ENCODE results near the gene CAMSAP2. TPM values are rescaled to one million over a fixed set of nuclear protein-coding genes. Genes with fewer than 3 reads are reported as not detected.

Gene CAMSAP2
- total and polyA plus RNA-seq, 2 of the 8 experiments (the other 6 are each of a cell fraction or from before 2014, with no cell fraction given): 4.2 to 27.6 TPM

DNA sequence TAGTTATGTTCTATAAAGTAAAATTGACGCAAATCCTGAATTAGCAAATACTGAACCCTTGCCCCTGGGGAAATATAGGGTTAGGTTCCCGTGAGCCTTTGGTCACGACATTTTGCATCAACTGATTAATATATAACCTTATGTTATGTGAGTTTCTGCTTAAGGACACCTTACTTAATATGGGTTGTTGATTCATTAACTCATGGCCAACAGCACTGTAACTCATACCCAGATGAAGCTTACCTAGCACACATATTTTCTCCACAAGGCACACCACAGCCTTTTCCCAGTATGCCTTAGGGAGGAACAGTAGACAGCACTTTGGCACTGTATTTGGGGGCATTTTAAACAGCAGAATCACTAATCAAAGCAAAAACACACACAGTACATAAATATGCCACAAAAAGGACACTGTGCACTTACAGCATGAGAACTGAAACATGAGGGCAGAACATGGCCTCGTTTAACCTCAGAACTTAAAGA, 171.1 kb downstream of the CAMSAP2 start:
- Histone ChIP-seq H3K9me3 (ENCODE audit: insufficient read depth in 2 of 2, low read depth in 1 of 2, low read length in 1 of 2) (no peaks in the 10 kb centered on the region), H2BK20ac (ENCODE audit: low read length) (no peak overlapping the region), H3K9ac (replicated peaks in 1 of 4; ENCODE audit: extremely low read depth in 1 of 4, low read depth in 3 of 4, low read length in 3 of 4) (no peak overlapping the region), H4K8ac (ENCODE audit: extremely low read depth, insufficient read depth, low read length) (no peak overlapping the region), H3K4me2 (ENCODE audit: insufficient read depth in 1 of 2, low read depth in 2 of 2, low read length in 2 of 2) (no peak overlapping the region), H3K36me3 (ENCODE audit: control insufficient read depth in 2 of 4, insufficient read depth in 4 of 4, low read length in 3 of 4) (peaks cover 27 to 68% (median 49%) of the 10 kb centered on the region in 4 experiments; a peak in 7 of 8 replicates), H2AK5ac (ENCODE audit: low read depth, low read length) (no peak overlapping the region), H3K14ac (ENCODE audit: insufficient read length) (no peak overlapping the region), H4K5ac (ENCODE audit: insufficient read length, low read depth, low read length) (no peak overlapping the region), H3K4me3 (ENCODE audit: extremely low read depth in 1 of 4, insufficient read depth in 2 of 4, low read depth in 3 of 4, low read length in 4 of 4) (no peak overlapping the region), H4K20me1 (replicated peaks in 1 of 2; ENCODE audit: control insufficient read depth in 1 of 2, insufficient read depth in 2 of 2, low read length in 2 of 2) (peaks cover 0 to 5% of the 10 kb centered on the region in 2 experiments), H3K18ac (ENCODE audit: extremely low read depth, low read length) (no peak overlapping the region), H3K4me1 (replicated peaks in 1 of 4; ENCODE audit: control insufficient read depth in 3 of 4, insufficient read depth in 4 of 4, low read length in 3 of 4) (no peaks in the 10 kb centered on the region), H2BK5ac (ENCODE audit: low read depth, low read length) (no peak overlapping the region), H2AFZ (ENCODE audit: low read length) (no peak overlapping the region), H3K23ac (ENCODE audit: insufficient read length) (no peak overlapping the region), H3K79me2 (ENCODE audit: control insufficient read depth in 1 of 2, insufficient read depth in 2 of 2, low read length in 2 of 2) (no peaks in the 10 kb centered on the region), H2BK120ac (replicated peaks; ENCODE audit: low read depth, low read length) (no peak overlapping the region), H3K27ac (ENCODE audit: low read depth, low read length) (no peak overlapping the region), H2BK12ac (ENCODE audit: low read depth, low read length) (no peak overlapping the region), H3K79me1 (ENCODE audit: low read depth, low read length) (no peaks in the 10 kb centered on the region), H3K23me2 (ENCODE audit: low read depth, low read length) (no peaks in the 10 kb centered on the region), H3K56ac (replicated peaks; ENCODE audit: insufficient read length, low read depth, low read length) (no peak overlapping the region), H3K27me3 (replicated peaks in 1 of 4; ENCODE audit: control insufficient read depth in 3 of 4, extremely low read depth in 1 of 4, insufficient read depth in 3 of 4, low read length in 3 of 4) (no peaks in the 10 kb centered on the region), H3K4ac (replicated peaks; ENCODE audit: insufficient read length, low read depth, low read length) (no peak overlapping the region), H2BK15ac (ENCODE audit: low read length) (no peak overlapping the region), H4K91ac (replicated peaks; ENCODE audit: insufficient read length, low read length) (no peak overlapping the region)
- no peak for TF ChIP-seq TCF12 (IDR thresholded peaks at IDR 0.05; ENCODE audit: low read depth, low read length)
- no peak for TF ChIP-seq SP2 (IDR thresholded peaks at IDR 0.05; ENCODE audit: low read length)
- TF ChIP-seq KDM4A (IDR thresholded peaks at IDR 0.05; ENCODE audit: low read depth, low read length, severe bottlenecking): no peak
- no peak for TF ChIP-seq JUN (IDR thresholded peaks at IDR 0.05; ENCODE audit: low read depth, low read length)
- no peak for TF ChIP-seq SIX5 (IDR thresholded peaks at IDR 0.05; ENCODE audit: low read depth, low read length)
- no peak for TF ChIP-seq CBX8 (IDR thresholded peaks at IDR 0.05; ENCODE audit: borderline replicate concordance, low read depth, low read length)
- TF ChIP-seq, protein P1, sequence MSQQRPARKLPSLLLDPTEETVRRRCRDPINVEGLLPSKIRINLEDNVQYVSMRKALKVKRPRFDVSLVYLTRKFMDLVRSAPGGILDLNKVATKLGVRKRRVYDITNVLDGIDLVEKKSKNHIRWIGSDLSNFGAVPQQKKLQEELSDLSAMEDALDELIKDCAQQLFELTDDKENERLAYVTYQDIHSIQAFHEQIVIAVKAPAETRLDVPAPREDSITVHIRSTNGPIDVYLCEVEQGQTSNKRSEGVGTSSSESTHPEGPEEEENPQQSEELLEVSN (IDR thresholded peaks at IDR 0.05): no peak
- no peak for TF ChIP-seq EGR1 (IDR thresholded peaks at IDR 0.05; ENCODE audit: borderline replicate concordance, low read depth, low read length)
- no peak for TF ChIP-seq CHD2 (IDR thresholded peaks at IDR 0.05; ENCODE audit: low read length)
- DNase-seq (ENCODE audit: low read depth in 1 of 2, low spot score in 2 of 2) (no peak), FAIRE-seq (no peak)
- WGBS, 2 experiments (ENCODE audit: extremely low coverage in 1 of 2, insufficient coverage in 1 of 2, insufficient read length in 1 of 2, insufficient replicate concordance in 2 of 2, low coverage in 1 of 2, low lambda C conversion rate in 2 of 2, missing lambda C conversion rate in 1 of 2): 87% methylated on average over 4 of the region's 4 CpGs; no CpG with 5 or more reads in 1 of the 2 experiments
- ChIA-PET POLR2A (ENCODE audit: partially characterized antibody) (interaction anchor here (0.6 to 15.2 kb wide), 4 partner anchors 10 to 1348 kb away, joined by 3 to 208 read pairs (median 4); partner anchors contain the start of gene INAVA), CTCF (ENCODE audit: partially characterized antibody) (interaction anchor here (1.0 to 1.4 kb wide), 2 partner anchors 8 to 288 kb away, joined by 3 to 5 read pairs; no protein-coding TSS in a partner anchor)
